GM10248 (cell line): ENCODE results near the gene PARVG.

Experiments
- CTCF ChIA-PET: fragments of 300-600 bp; sonication (Branson Sonifier 250); formaldehyde crosslinking; extraction: SDS; loops from one replicate; lab custom pipeline; 2021; ENCODE audit warnings: antibody characterized with exemption; lab: Yijun Ruan, JAX
- POLR2A ChIA-PET: fragments of 350-650 bp; sonication (Branson Sonifier 250); formaldehyde crosslinking; extraction: SDS; loops from one replicate; lab custom pipeline; 2020; ENCODE audit warnings: antibody characterized with exemption; lab: Yijun Ruan, JAX
- DNase-seq: peaks from one replicate; pipeline ENCODE4 v3.0.0; 2012; ENCODE audit errors: extremely low spot score
- TF ChIP-seq, protein P1 (sequence below): IDR thresholded peaks from 2 replicates; pipeline ENCODE4 v1.5.1; 2012; ENCODE audit warnings: mild to moderate bottlenecking, low read depth; ENCODE audit errors: extremely low read depth, missing control alignments, control extremely low read depth

The PARVG gene

GRCh38 chr22:44244265-44244822 lies 63.6 kb downstream of the PARVG start:
- CTCF ChIA-PET, result no interaction called here
- TF ChIP-seq, protein P1, sequence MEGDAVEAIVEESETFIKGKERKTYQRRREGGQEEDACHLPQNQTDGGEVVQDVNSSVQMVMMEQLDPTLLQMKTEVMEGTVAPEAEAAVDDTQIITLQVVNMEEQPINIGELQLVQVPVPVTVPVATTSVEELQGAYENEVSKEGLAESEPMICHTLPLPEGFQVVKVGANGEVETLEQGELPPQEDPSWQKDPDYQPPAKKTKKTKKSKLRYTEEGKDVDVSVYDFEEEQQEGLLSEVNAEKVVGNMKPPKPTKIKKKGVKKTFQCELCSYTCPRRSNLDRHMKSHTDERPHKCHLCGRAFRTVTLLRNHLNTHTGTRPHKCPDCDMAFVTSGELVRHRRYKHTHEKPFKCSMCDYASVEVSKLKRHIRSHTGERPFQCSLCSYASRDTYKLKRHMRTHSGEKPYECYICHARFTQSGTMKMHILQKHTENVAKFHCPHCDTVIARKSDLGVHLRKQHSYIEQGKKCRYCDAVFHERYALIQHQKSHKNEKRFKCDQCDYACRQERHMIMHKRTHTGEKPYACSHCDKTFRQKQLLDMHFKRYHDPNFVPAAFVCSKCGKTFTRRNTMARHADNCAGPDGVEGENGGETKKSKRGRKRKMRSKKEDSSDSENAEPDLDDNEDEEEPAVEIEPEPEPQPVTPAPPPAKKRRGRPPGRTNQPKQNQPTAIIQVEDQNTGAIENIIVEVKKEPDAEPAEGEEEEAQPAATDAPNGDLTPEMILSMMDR, result no peak
- no peak for DNase-seq
- POLR2A ChIA-PET, result no interaction called here

DNA sequence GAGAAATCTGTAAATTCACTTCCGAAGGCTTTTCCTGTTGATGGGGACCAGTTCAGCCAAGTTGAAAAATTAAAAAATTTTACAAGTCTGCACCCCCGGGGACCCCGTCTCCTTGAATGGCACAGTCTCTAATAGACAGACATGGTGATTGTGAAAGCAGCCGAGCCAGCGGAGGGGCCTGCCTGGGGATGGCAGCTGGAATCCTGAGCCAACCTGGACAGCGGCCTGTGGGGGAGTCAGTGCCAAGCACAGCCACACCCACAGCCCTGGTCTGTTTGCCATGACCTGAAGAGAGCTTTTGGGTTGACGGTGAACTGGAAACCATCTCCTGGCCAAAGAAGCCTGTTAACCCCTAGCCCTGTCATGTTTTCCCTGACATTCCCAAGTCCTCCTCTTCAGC lies 64.7 kb downstream of the PARVG start:
- ChIA-PET CTCF (no interaction called here), POLR2A (no interaction called here)
- TF ChIP-seq, protein P1, result no peak

DNA sequence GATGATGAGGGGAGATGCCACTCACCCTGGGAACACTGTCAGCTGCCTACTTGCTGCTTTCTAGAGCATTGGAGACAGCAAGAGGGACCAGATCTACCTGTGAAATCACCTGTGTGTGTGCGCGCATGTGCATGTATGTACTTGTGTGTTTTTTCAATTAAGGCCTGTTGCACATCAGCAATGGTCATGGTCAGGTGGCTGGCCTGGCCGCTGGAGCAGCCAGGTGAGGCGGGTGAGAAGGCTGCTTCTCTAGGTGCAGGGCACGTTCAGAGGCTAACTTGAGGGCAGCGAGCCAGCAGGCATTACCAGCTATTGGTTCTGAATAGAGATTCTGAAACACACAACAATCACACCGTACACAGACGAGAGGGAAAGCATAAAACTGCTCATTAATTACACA lies 65.1 kb downstream of the PARVG start:
- ChIA-PET CTCF (interaction anchor here (0.7 kb wide), 1 partner anchor 13 kb away, joined by 3 read pairs; no protein-coding TSS in a partner anchor), POLR2A (no interaction called here)
- TF ChIP-seq, protein P1, result no peak
- DNase-seq, result no peak

More for the DNA sequence above, 64.7 kb downstream of the PARVG start:
- DNase-seq, result no peak

- POLR2A ChIA-PET, result no interaction called here
- DNase-seq, result no peak
- CTCF ChIA-PET, result no interaction called here
- TF ChIP-seq, protein P1, result no peak
Measured at GRCh38 chr22:44246615-44247326, 66.0 kb downstream of the PARVG start.

DNA sequence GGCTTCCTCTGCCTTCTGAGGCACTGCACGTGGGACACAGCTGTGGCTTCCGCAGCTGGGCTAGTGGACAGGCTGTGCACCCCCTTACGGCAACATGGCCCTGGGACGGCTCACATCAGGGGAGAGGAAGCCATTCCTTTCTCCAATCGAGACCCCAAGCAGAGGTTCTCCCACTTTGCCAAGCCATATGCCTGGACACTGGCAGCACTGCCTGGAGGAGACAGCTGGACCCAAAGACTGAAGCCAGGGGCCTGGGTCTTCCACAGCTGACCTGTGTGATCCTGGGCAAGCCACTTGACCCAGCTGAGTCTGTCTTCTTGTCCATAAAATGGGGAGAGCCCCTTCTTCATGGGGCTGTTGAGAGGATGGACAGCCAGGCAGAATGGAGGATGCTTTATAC lies 66.6 kb downstream of the PARVG start:
- no peak for DNase-seq
- TF ChIP-seq, protein P1, result no peak
- POLR2A ChIA-PET, result no interaction called here
- CTCF ChIA-PET, result no interaction called here

GRCh38 chr22:44247923-44248892 lies 67.5 kb downstream of the PARVG start:
- TF ChIP-seq, protein P1, result no peak
- POLR2A ChIA-PET, result no interaction called here
- CTCF ChIA-PET, result no interaction called here
- no peak for DNase-seq
